A549 (cell line): ENCODE measurements around the gene MIOX. TPM values are rescaled to one million over a fixed set of nuclear protein-coding genes. Genes with fewer than 3 reads are reported as not detected.

Experiments used
- ATAC-seq, 2 experiments: fragments of 200-7000 bp in 1 of 2; fragments of >200 bp in 1 of 2; cut with Nextera tagmentation in 1 of 2; cut with Tn5 transposase in 1 of 2; 3 replicates each; pipeline versions ENCODE4 v1.8.0 to v1.9.1; 2018 to 2020; ENCODE audit warnings: mild to moderate bottlenecking in 1 of 2, moderate library complexity in 1 of 2
- CTCF ChIA-PET: fragments of 300-600 bp; sonication (Branson Sonifier 250); formaldehyde crosslinking; extraction: SDS; loops from one replicate; lab custom pipeline; 2021; ENCODE audit warnings: antibody characterized with exemption, inconsistent platforms; lab: Yijun Ruan, JAX
- POLR2A ChIA-PET: fragments of 350-600 bp; formaldehyde crosslinking; extraction: SDS; loops from one replicate; lab custom pipeline; 2021; ENCODE audit warnings: antibody characterized with exemption, inconsistent platforms; lab: Yijun Ruan, JAX
- DNase-seq, 2 experiments: peaks; one replicate each; pipeline versions ENCODE4 v3.0.0 to v3.0.0-alpha.2; 2011 to 2016; ENCODE audit warnings: low read depth in 1 of 2, low spot score in 1 of 2
- FAIRE-seq: peaks from 2 replicates; lab custom pipeline; 2011; peaks lifted over from hg19 to GRCh38; lab: Jason Lieb, UNC
- H3K27ac ChIP-seq, 2 experiments: fragments of >200 bp; sonication (Bioruptor Twin); formaldehyde crosslinking; 3 replicates each; pipeline ENCODE4 v1.5.1; 2016 to 2017
- H3K4me1 ChIP-seq: fragments of >200 bp; sonication (Bioruptor Twin); formaldehyde crosslinking; 3 replicates; pipeline ENCODE4 v1.6.1; 2016
- H3K4me2 ChIP-seq: fragments of >200 bp; sonication (Bioruptor Twin); formaldehyde crosslinking; 3 replicates; pipeline ENCODE4 v1.6.1; 2016
- H3K4me3 ChIP-seq: fragments of >200 bp; sonication (Bioruptor Twin); formaldehyde crosslinking; 3 replicates; pipeline ENCODE4 v1.5.1; 2016
- H3K9me3 ChIP-seq: fragments of >200 bp; sonication (Bioruptor Twin); formaldehyde crosslinking; 3 replicates; pipeline ENCODE4 v1.6.1; 2016
- BCL3 ChIP-seq: fragments of >200 bp; sonication (Bioruptor Twin); formaldehyde crosslinking; IDR thresholded peaks from 3 replicates; pipeline ENCODE4 v1.6.1; 2016
- CBX2 ChIP-seq: fragments of 200-600 bp; sonication (generic); IDR thresholded peaks from 2 replicates; pipeline ENCODE4 v1.6.1; 2016; ENCODE audit warnings: low read depth, mild to moderate bottlenecking, borderline replicate concordance
- CEBPB ChIP-seq, 2 experiments: fragments of >200 bp in 1 of 2; sonication (Bioruptor Twin) in 1 of 2; formaldehyde crosslinking in 1 of 2; IDR thresholded peaks; 2 replicates each; pipeline ENCODE4 v1.6.1; 2012 to 2016
- CHD4 ChIP-seq: fragments of 200-600 bp; sonication (generic); IDR thresholded peaks from 2 replicates; pipeline ENCODE4 v1.6.1; 2016; ENCODE audit warnings: antibody characterized with exemption, mild to moderate bottlenecking, borderline replicate concordance
- CTCF ChIP-seq: fragments of >200 bp; sonication (Bioruptor Twin); formaldehyde crosslinking; IDR thresholded peaks from 3 replicates; pipeline ENCODE4 v1.5.1; 2016
- ELK1 ChIP-seq: fragments of 150-350 bp; IDR thresholded peaks from 2 replicates; pipeline ENCODE4 v1.6.1; 2014; ENCODE audit warnings: low read depth, mild to moderate bottlenecking, low read length
- EP300 ChIP-seq, 2 experiments: fragments of >200 bp; sonication (Bioruptor Twin); formaldehyde crosslinking; IDR thresholded peaks; 2 replicates in 1 of 2; 3 replicates in 1 of 2; pipeline ENCODE4 v1.6.1; 2016 to 2017
- ESRRA ChIP-seq: fragments of 150-350 bp; IDR thresholded peaks from 2 replicates; pipeline ENCODE4 v1.6.1; 2014; ENCODE audit warnings: mild to moderate bottlenecking, low read length, borderline replicate concordance
- FOSL2 ChIP-seq, 2 experiments: fragments of 450-650 bp in 1 of 2; fragments of >200 bp in 1 of 2; sonication (Bioruptor Twin) in 1 of 2; formaldehyde crosslinking; IDR thresholded peaks; 2 replicates each; pipeline versions ENCODE4 v1.5.0 to v1.6.1; 2016 to 2020; ENCODE audit warnings: mild to moderate bottlenecking in 1 of 2, moderate library complexity in 1 of 2
- GATA3 ChIP-seq: IDR thresholded peaks from 2 replicates; pipeline ENCODE4 v1.6.1; 2012; ENCODE audit warnings: borderline replicate concordance
- HDAC2 ChIP-seq: fragments of 200-600 bp; sonication (generic); IDR thresholded peaks from 2 replicates; pipeline ENCODE4 v1.6.1; 2016
- HOXB5 ChIP-seq: fragments of 250-450 bp; sonication (Bioruptor Pico); IDR thresholded peaks from 2 replicates; pipeline ENCODE4 v1.5.0; 2020; ENCODE audit warnings: mild to moderate bottlenecking, moderate library complexity
- KDM5A ChIP-seq: fragments of 200-600 bp; sonication (generic); IDR thresholded peaks from 2 replicates; pipeline ENCODE4 v1.6.1; 2016; ENCODE audit warnings: antibody characterized with exemption, mild to moderate bottlenecking
- MYC ChIP-seq: IDR thresholded peaks from 2 replicates; pipeline ENCODE4 v1.6.1; 2012; ENCODE audit warnings: mild to moderate bottlenecking, inconsistent platforms, low read length, improper control_type of control experiment, borderline replicate concordance
- NFE2L2 ChIP-seq: fragments of 150-350 bp; conservative IDR thresholded peaks from 2 replicates; pipeline ENCODE4 v1.6.1; 2014; ENCODE audit warnings: low read length
- NPAS2 ChIP-seq: fragments of 250-450 bp; sonication (Bioruptor Pico); IDR thresholded peaks from 2 replicates; pipeline ENCODE4 v1.8.0; 2022; ENCODE audit warnings: mild to moderate bottlenecking, moderate library complexity, borderline replicate concordance
- RAD21 ChIP-seq, 2 experiments: fragments of >200 bp in 1 of 2; sonication (Bioruptor Twin) in 1 of 2; formaldehyde crosslinking in 1 of 2; IDR thresholded peaks in 1 of 2; conservative IDR thresholded peaks in 1 of 2; 2 replicates in 1 of 2; 3 replicates in 1 of 2; pipeline ENCODE4 v1.6.1; 2012 to 2018; ENCODE audit warnings: inconsistent platforms in 1 of 2
- RCOR1 ChIP-seq: fragments of 150-350 bp; IDR thresholded peaks from 2 replicates; pipeline ENCODE4 v1.6.1; 2014; ENCODE audit warnings: antibody characterized with exemption, low read length, low read depth
- REST ChIP-seq: fragments of 200-600 bp; sonication (generic); IDR thresholded peaks from 2 replicates; pipeline ENCODE4 v1.6.1; 2016; ENCODE audit warnings: antibody characterized with exemption, mild to moderate bottlenecking, moderate library complexity
- RNF2 ChIP-seq: fragments of 200-600 bp; sonication (generic); IDR thresholded peaks from 2 replicates; pipeline ENCODE4 v1.6.1; 2016; ENCODE audit warnings: low read depth, mild to moderate bottlenecking, antibody characterized with exemption, moderate library complexity, borderline replicate concordance
- SMC3 ChIP-seq: fragments of >200 bp; sonication (Bioruptor Twin); formaldehyde crosslinking; IDR thresholded peaks from 3 replicates; pipeline ENCODE4 v1.6.1; 2018; ENCODE audit warnings: inconsistent platforms
- SREBF2 ChIP-seq: fragments of 450-650 bp; IDR thresholded peaks from 2 replicates; pipeline ENCODE4 v1.6.1; 2014; ENCODE audit warnings: mild to moderate bottlenecking, moderate library complexity
- ZC3H11A ChIP-seq: fragments of 450-650 bp; IDR thresholded peaks from 2 replicates; pipeline ENCODE4 v1.6.1; 2014; ENCODE audit warnings: antibody characterized with exemption, mild to moderate bottlenecking
- WGBS: methylation state at CpG from one replicate; pipeline ENCODE4 v1.1.6; 2017; ENCODE audit errors: missing lambda C conversion rate; 5-methylcytosine and 5-hydroxymethylcytosine counted together
- polyA plus RNA-seq, 4 experiments: library from polyadenylated mRNA; depleted of rRNA in 3 of 4; stranded (reverse); fragments of >200 nt; fragmentation: RNase III in 1 of 4; extraction: RNeasy Plus Mini Kit Qiagen cat#74134 plus additional on column Dnase treatment in 1 of 4; gene quantifications; 2 replicates in 3 of 4; 3 replicates in 1 of 4; pipeline ENCODE4 v1.2.3, GENCODE V29; 2011 to 2017

MIOX gene
- polyA plus RNA-seq, 2 of the 4 experiments (the other 2 are of a cell fraction) = 0.08 TPM; not detected in 1

- peak; percentile 65 to 72 for DNase-seq
- H3K4me3 ChIP-seq = 0 out of 3 replicates have a peak overlapping the region, but pooled peaks have one; percentile 14
- peaks cover 7% of the 10 kb centered on the region; the same call in 1 of the 3 replicates for H3K4me1 ChIP-seq
- peak overlapping the region; percentile 75 for H3K4me2 ChIP-seq
- ChIA-PET CTCF (interaction anchor here (0.7 to 1.9 kb wide), 20 partner anchors 9 to 259 kb away, joined by 3 to 9 read pairs (median 4); partner anchors contain the start of genes LMF2, MIOX, NCAPH2 and SCO2), POLR2A (interaction anchor here (0.7 to 0.8 kb wide), 2 partner anchors 9 to 27 kb away, joined by 3 read pairs; partner anchors contain the start of genes LMF2 and SCO2)
- no peaks in the 10 kb centered on the region for H3K9me3 ChIP-seq
- WGBS = 5% methylated on average over 13 of the region's 13 CpGs
- TF ChIP-seq GATA3 (no peak), SMC3 (peak; percentile 55), CBX2 (no peak), NPAS2 (CRISPR knock-in tag) (no peak), SREBF2 (no peak), ELK1 (no peak), FOSL2 (IDR thresholded peaks at IDR 0.05) (no peak), FOSL2 (CRISPR knock-in tag; IDR thresholded peaks at IDR 0.05) (no peak), RAD21 (conservative IDR thresholded peaks at IDR 0.05 in 1 of 2, IDR thresholded peaks at IDR 0.05 in 1 of 2) (peak; percentile 60 to 70), BCL3 (no peak), REST (peak; percentile 56; the same call in 1 of the 2 replicates), CTCF (peak; percentile 61), HOXB5 (CRISPR knock-in tag) (no peak), HDAC2 (no peak)
- H3K27ac ChIP-seq = no peak overlapping the region
- no peak for FAIRE-seq
- peak; percentile 90 to 94 for ATAC-seq
Measured at GRCh38 chr22:50498322-50498890, 11.7 kb downstream of the MIOX start.

GRCh38 chr22:50500452-50500851 is 13.8 kb downstream of the MIOX start:
- CTCF ChIA-PET = interaction anchor here (1.6 kb wide), 1 partner anchor 45 kb away, joined by 3 read pairs; no protein-coding TSS in a partner anchor
- H3K9me3 ChIP-seq = no peaks in the 10 kb centered on the region
- no peak overlapping the region for H3K4me2 ChIP-seq
- POLR2A ChIA-PET = interaction anchor here (0.7 kb wide), 1 partner anchor 174 kb away, joined by 3 read pairs; the partner anchor contains the start of gene DENND6B
- H3K4me1 ChIP-seq = peaks cover 7% of the 10 kb centered on the region; the same call in 1 of the 3 replicates
- H3K4me3 ChIP-seq = no peak overlapping the region
- WGBS = 96% methylated on average over 12 of the region's 12 CpGs
- no peak for FAIRE-seq
- no peak overlapping the region for H3K27ac ChIP-seq
- no peak for DNase-seq
- ATAC-seq = no peak
- TF ChIP-seq ZC3H11A = no peak
- no peak for TF ChIP-seq EP300 (IDR thresholded peaks at IDR 0.05)
- TF ChIP-seq REST = no peak
- TF ChIP-seq CHD4 = no peak
- no peak for TF ChIP-seq KDM5A
- no peak for TF ChIP-seq ESRRA
- TF ChIP-seq MYC = no peak
- TF ChIP-seq GATA3 = no peak
- TF ChIP-seq RCOR1 = no peak
- TF ChIP-seq CEBPB (IDR thresholded peaks at IDR 0.05) = no peak
- TF ChIP-seq RNF2 = no peak
- TF ChIP-seq NFE2L2 = no peak
- no peak for TF ChIP-seq FOSL2 (IDR thresholded peaks at IDR 0.05)
- TF ChIP-seq FOSL2 (CRISPR knock-in tag; IDR thresholded peaks at IDR 0.05) = no peak
